Esophagus squamous epithelium (tissue), 5 donors: ENCODE measurements around the gene SMARCE1. TPM values are rescaled to one million over a fixed set of nuclear protein-coding genes. Genes with fewer than 3 reads are reported as not detected.
A peak's percentile ranks its signal among the peaks of the same experiment; 100 is the strongest.

Experiments
- DNase-seq: peaks from one replicate; lab custom pipeline; 2025; lab: John Stamatoyannopoulos, UW
- H3K27ac ChIP-seq, 4 donors: fragments of 200-600 bp; sonication (generic); one replicate each; pipeline ENCODE4 v1.5.1; 2016 to 2019; ENCODE audit warnings: mild to moderate bottlenecking in 1 of 4
- H3K27me3 ChIP-seq, 4 donors: fragments of 200-600 bp; sonication (generic); 1 replicate in 3 of 4; 2 replicates in 1 of 4; pipeline versions ENCODE4 v1.5.1 to v1.6.0; 2017 to 2021; ENCODE audit warnings: antibody characterized with exemption in 1 of 4
- H3K36me3 ChIP-seq, 3 donors: fragments of 200-600 bp; sonication (generic); one replicate each; pipeline ENCODE4 v1.5.1; 2016 to 2019
- H3K4me1 ChIP-seq, 3 donors: fragments of 200-600 bp; sonication (generic); one replicate each; pipeline ENCODE4 v1.5.1; 2017 to 2019
- H3K4me3 ChIP-seq, 4 donors: fragments of 200-600 bp; sonication (generic); 1 replicate in 3 of 4; 2 replicates in 1 of 4; pipeline ENCODE4 v1.5.1; 2016 to 2019; ENCODE audit warnings: mild to moderate bottlenecking in 2 of 4, moderate library complexity in 1 of 4
- H3K9me3 ChIP-seq, 3 donors: fragments of 200-600 bp; sonication (generic); one replicate each; pipeline ENCODE4 v1.5.1; 2016 to 2019
- CTCF ChIP-seq, 6 experiments: fragments of 450-650 bp in 4 of 6; fragments of 200-600 bp in 2 of 6; sonication (generic) in 2 of 6; IDR thresholded peaks; one replicate each; pipeline ENCODE4 v1.5.1; 2016 to 2019; ENCODE audit warnings: antibody characterized with exemption in 6 of 6, mild to moderate bottlenecking in 4 of 6, moderate library complexity in 4 of 6
- POLR2A ChIP-seq, 4 donors: fragments of 450-650 bp; IDR thresholded peaks; one replicate each; pipeline ENCODE4 v1.6.1; 2017; ENCODE audit warnings: antibody characterized with exemption in 4 of 4, mild to moderate bottlenecking in 4 of 4, moderate library complexity in 3 of 4
- WGBS, 2 donors: methylation state at CpG; one replicate each; pipeline ENCODE4 v1.1.5; 2018; 5-methylcytosine and 5-hydroxymethylcytosine counted together
- intact Hi-C: fragments of 100-400 bp; cut with DNase I; formaldehyde crosslinking; loops from one replicate; pipeline ENCODE4 v1.15.0; 2022
- total RNA-seq, 4 donors: library from RNA; depleted of rRNA; stranded (reverse); fragments of >200 nt; gene quantifications; one replicate each; pipeline ENCODE4 v1.1.0, GENCODE V29; 2016
- donor health status: DM: yes; HTN: yes; CAD: no.

Gene SMARCE1
- total RNA-seq, 4 donors from 2014 or later: 47.2 to 89.3 (median 62.5) TPM

GRCh38 chr17:40577611-40578065 lies 70.0 kb downstream of the SMARCE1 start:
- H3K27ac ChIP-seq: no peak overlapping the region
- no peak overlapping the region for H3K4me3 ChIP-seq
- no peaks in the 10 kb centered on the region for H3K27me3 ChIP-seq
- H3K4me1 ChIP-seq: peaks cover 14 to 38% (median 16%) of the 10 kb centered on the region in 3 donors
- no peaks in the 10 kb centered on the region for H3K36me3 ChIP-seq
- 69 to 77% methylated on average over 5 of the region's 5 CpGs for WGBS, 2 donors
- TF ChIP-seq POLR2A (IDR thresholded peaks at IDR 0.05): no peak
- no peak for TF ChIP-seq CTCF (IDR thresholded peaks at IDR 0.05)
- no peak for DNase-seq
- H3K9me3 ChIP-seq: peaks cover 0 to 12% (median 8%) of the 10 kb centered on the region in 3 donors
- intact Hi-C loops: no loop called here

GRCh38 chr17:40576113-40576740 lies 71.4 kb downstream of the SMARCE1 start:
- H3K9me3 ChIP-seq: peaks cover 0 to 12% (median 8%) of the 10 kb centered on the region in 3 donors
- no peak overlapping the region for H3K4me3 ChIP-seq
- peaks cover 1 to 24% (median 2%) of the 10 kb centered on the region in 3 donors for H3K4me1 ChIP-seq
- 37 to 47% methylated on average over 3 to 5 of the region's 5 CpGs for WGBS, 2 donors
- no peaks in the 10 kb centered on the region for H3K27me3 ChIP-seq
- no peak for DNase-seq
- TF ChIP-seq POLR2A (IDR thresholded peaks at IDR 0.05): no peak
- no peak for TF ChIP-seq CTCF (IDR thresholded peaks at IDR 0.05)
- intact Hi-C loops: no loop called here
- H3K36me3 ChIP-seq: no peaks in the 10 kb centered on the region
- H3K27ac ChIP-seq: peak overlapping the region in 2 of 4 donors; percentile 60 to 70

Other genes starting within 250 kb of the SMARCE1 start
- 10 to 100 TPM; 24.9 to 87.1 (median 50.6) TPM for gene TOP2A, start 229.9 kb downstream of the SMARCE1 start, total RNA-seq
- gene IGFBP4, start 204.4 kb downstream of the SMARCE1 start, total RNA-seq: 100 to 1,000 TPM in 1 of 4 donors, 10 to 100 TPM in 3; 27.1 to 154 (median 73.0) TPM
- 100 to 1,000 TPM in 1 of 4 donors, 10 to 100 TPM in 3; 34.6 to 104 (median 71.1) TPM for gene TNS4, start 146.2 kb downstream of the SMARCE1 start, total RNA-seq
- gene CCR7, start 82.3 kb downstream of the SMARCE1 start, total RNA-seq: under 1 TPM in 3 of 4 donors, not detected in 1; 0.12 to 0.95 (median 0.53) TPM
- 1 to 10 TPM in 2 of 4 donors, under 1 TPM in 1, not detected in 1; 0.79 to 1.8 (median 1.3) TPM for gene KRT222, start 17.4 kb upstream of the SMARCE1 start, total RNA-seq
- 100 to 1,000 TPM in 1 of 4 donors, 10 to 100 TPM in 1, 1 to 10 TPM in 2; 5.5 to 369 (median 23.4) TPM for gene KRT24, start 55.9 kb upstream of the SMARCE1 start, total RNA-seq
- not detected for gene KRT25, start 107.5 kb upstream of the SMARCE1 start, total RNA-seq
- not detected for gene KRT26, start 124.4 kb upstream of the SMARCE1 start, total RNA-seq
- not detected for gene KRT27, start 134.7 kb upstream of the SMARCE1 start, total RNA-seq
- gene KRT28, start 152.1 kb upstream of the SMARCE1 start, total RNA-seq: not detected
- 10 to 100 TPM; 14.4 to 50.0 (median 33.2) TPM for gene KRT10, start 174.8 kb upstream of the SMARCE1 start, total RNA-seq
- not detected for gene KRT12, start 219.4 kb upstream of the SMARCE1 start, total RNA-seq
- gene KRT20, start 237.4 kb upstream of the SMARCE1 start, total RNA-seq: not detected